Subcutaneous abdominal adipose tissue (tissue), 5 donors: ENCODE data around the gene ZNF692.

Source experiments
- H3K27ac ChIP-seq: one replicate; pipeline ENCODE4 v1.7.0; 2013; ENCODE audit warnings: low read depth, mild to moderate bottlenecking, inconsistent platforms, low read length, moderate library complexity
- H3K27me3 ChIP-seq, 5 donors: one replicate each; pipeline ENCODE4 v1.7.0; 2013; ENCODE audit warnings: low read length in 5 of 5, inconsistent platforms in 1 of 5; ENCODE audit not compliant: control insufficient read depth in 5 of 5, insufficient read depth in 4 of 5
- H3K36me3 ChIP-seq, 5 donors: one replicate each; pipeline ENCODE4 v1.7.0; 2013; ENCODE audit warnings: low read length in 5 of 5; ENCODE audit not compliant: control insufficient read depth in 5 of 5, insufficient read depth in 5 of 5
- H3K4me1 ChIP-seq, 5 donors: one replicate each; pipeline ENCODE4 v1.7.0; 2013; ENCODE audit warnings: low read length in 5 of 5, mild to moderate bottlenecking in 3 of 5, moderate library complexity in 1 of 5; ENCODE audit not compliant: control insufficient read depth in 5 of 5, insufficient read depth in 5 of 5
- H3K4me3 ChIP-seq, 5 donors: one replicate each; pipeline ENCODE4 v1.7.0; 2013; ENCODE audit warnings: low read length in 5 of 5, low read depth in 1 of 5
- H3K9ac ChIP-seq, 5 donors: one replicate each; pipeline ENCODE4 v1.7.0; 2013; ENCODE audit warnings: low read length in 5 of 5, mild to moderate bottlenecking in 4 of 5, moderate library complexity in 3 of 5
- H3K9me3 ChIP-seq, 5 donors: one replicate each; pipeline ENCODE4 v1.7.0; 2013; ENCODE audit warnings: low read length in 5 of 5; ENCODE audit not compliant: control insufficient read depth in 5 of 5
- donor health status: healthy.
- donor health status: healthy.
- donor health status: healthy.
- donor health status: healthy.
- donor health status: healthy.

The ZNF692 gene

GRCh38 chr1:248842781-248843331 is 16.0 kb downstream of the ZNF692 start:
- no peak overlapping the region for H3K9ac ChIP-seq
- no peak overlapping the region for H3K4me3 ChIP-seq
- H3K9me3 ChIP-seq: no peaks in the 10 kb centered on the region
- no peak overlapping the region for H3K27ac ChIP-seq
- H3K4me1 ChIP-seq: peaks cover 0 to 30% (median 21%) of the 10 kb centered on the region in 5 donors
- H3K36me3 ChIP-seq: peaks cover 0 to 41% (median 37%) of the 10 kb centered on the region in 5 donors
- H3K27me3 ChIP-seq: no peaks in the 10 kb centered on the region

GRCh38 chr1:248841702-248842395 is 17.0 kb downstream of the ZNF692 start:
- Histone ChIP-seq H3K27ac (peak overlapping the region; percentile 33), H3K9me3 (no peaks in the 10 kb centered on the region), H3K4me1 (peaks cover 2 to 40% (median 29%) of the 10 kb centered on the region in 5 donors), H3K4me3 (peak overlapping the region in 1 of 5 donors; percentile 24), H3K36me3 (peaks cover 0 to 33% (median 26%) of the 10 kb centered on the region in 5 donors), H3K27me3 (no peaks in the 10 kb centered on the region), H3K9ac (peak overlapping the region in 2 of 5 donors; percentile 6 to 38)

GRCh38 chr1:248840946-248841345 is 17.9 kb downstream of the ZNF692 start:
- H3K27me3 ChIP-seq: no peaks in the 10 kb centered on the region
- H3K4me3 ChIP-seq: no peak overlapping the region
- H3K9me3 ChIP-seq: no peaks in the 10 kb centered on the region
- peaks cover 2 to 40% (median 29%) of the 10 kb centered on the region in 5 donors for H3K4me1 ChIP-seq
- no peak overlapping the region for H3K9ac ChIP-seq
- H3K36me3 ChIP-seq: peaks cover 0 to 24% (median 17%) of the 10 kb centered on the region in 5 donors
- no peak overlapping the region for H3K27ac ChIP-seq

- H3K4me1 ChIP-seq: peaks cover 2 to 50% (median 30%) of the 10 kb centered on the region in 5 donors
- no peaks in the 10 kb centered on the region for H3K9me3 ChIP-seq
- H3K27me3 ChIP-seq: no peaks in the 10 kb centered on the region
- peak overlapping the region; percentile 81 to 97 (median 93) for H3K9ac ChIP-seq
- peak overlapping the region; percentile 100 for H3K27ac ChIP-seq
- H3K36me3 ChIP-seq: peaks cover 0 to 9% (median under 1%) of the 10 kb centered on the region in 5 donors
- peak overlapping the region; percentile 78 to 92 (median 83) for H3K4me3 ChIP-seq
Observed at GRCh38 chr1:248839168-248839555, 19.7 kb downstream of the ZNF692 start.

GRCh38 chr1:248838357-248839167 is 20.3 kb downstream of the ZNF692 start:
- peaks cover 0 to 9% (median 0%) of the 10 kb centered on the region in 5 donors for H3K36me3 ChIP-seq
- H3K27me3 ChIP-seq: no peaks in the 10 kb centered on the region
- H3K27ac ChIP-seq: peak overlapping the region; percentile 100
- peaks cover 2 to 52% (median 30%) of the 10 kb centered on the region in 5 donors for H3K4me1 ChIP-seq
- H3K4me3 ChIP-seq: peak overlapping the region; percentile 78 to 92 (median 83)
- H3K9me3 ChIP-seq: no peaks in the 10 kb centered on the region
- H3K9ac ChIP-seq: peak overlapping the region; percentile 81 to 97 (median 93)

- Histone ChIP-seq H3K4me1 (peaks cover 2 to 52% (median 30%) of the 10 kb centered on the region in 5 donors), H3K4me3 (peak within 1 kb of the TSS; percentile 78 to 92 (median 86)), H3K9ac (peak within 1 kb of the TSS; percentile 81 to 97 (median 93)), H3K27me3 (no peaks in the 10 kb centered on the region), H3K36me3 (peaks cover 0 to 4% (median 0%) of the 10 kb centered on the region in 5 donors), H3K9me3 (no peaks in the 10 kb centered on the region), H3K27ac (peak within 1 kb of the TSS; percentile 100)
Observed at GRCh38 chr1:248837781-248838356, 21.0 kb downstream of the ZNF692 start, which contains the start of gene ZNF672. ZNF672 (plus strand) TSS chr1:248838224; CDS start chr1:248847275, 9,051 bp downstream.

- Histone ChIP-seq H3K4me3 (peak overlapping the region; percentile 71 to 88 (median 83)), H3K27me3 (no peaks in the 10 kb centered on the region), H3K4me1 (peaks cover 2 to 49% (median 27%) of the 10 kb centered on the region in 5 donors), H3K9me3 (no peaks in the 10 kb centered on the region), H3K9ac (peak overlapping the region in 4 of 5 donors; percentile 53 to 86 (median 84)), H3K27ac (peak overlapping the region; percentile 41), H3K36me3 (no peaks in the 10 kb centered on the region)
Observed at GRCh38 chr1:248837045-248837780, 21.7 kb downstream of the ZNF692 start.

GRCh38 chr1:248834343-248834940 is 24.4 kb downstream of the ZNF692 start:
- Histone ChIP-seq H3K9me3 (no peaks in the 10 kb centered on the region), H3K36me3 (no peaks in the 10 kb centered on the region), H3K4me3 (no peak overlapping the region), H3K9ac (peak overlapping the region in 1 of 5 donors; percentile 42), H3K27me3 (no peaks in the 10 kb centered on the region), H3K4me1 (peaks cover 2 to 29% (median 15%) of the 10 kb centered on the region in 5 donors), H3K27ac (no peak overlapping the region)

- Histone ChIP-seq H3K36me3 (no peaks in the 10 kb centered on the region), H3K27ac (no peak overlapping the region), H3K4me1 (peaks cover 0 to 18% (median 6%) of the 10 kb centered on the region in 5 donors), H3K9me3 (no peaks in the 10 kb centered on the region), H3K9ac (no peak overlapping the region), H3K4me3 (no peak overlapping the region), H3K27me3 (no peaks in the 10 kb centered on the region)
Observed at GRCh38 chr1:248831842-248832241, 27.0 kb downstream of the ZNF692 start.
